HEK293 (cell line): ENCODE data around the gene ZNF506.

Experiments used
- ATF2 ChIP-seq: fragments of 450-650 bp; formaldehyde crosslinking; IDR thresholded peaks from 2 replicates; pipeline ENCODE4 v1.5.1; 2016; ENCODE audit warnings: missing biosample characterization, missing genetic modification characterization, low read depth
- CTCF ChIP-seq: fragments of 450-650 bp; formaldehyde crosslinking; IDR thresholded peaks from 2 replicates; pipeline ENCODE4 v1.5.1; 2016; ENCODE audit warnings: missing biosample characterization, missing genetic modification characterization
- ELK4 ChIP-seq: IDR thresholded peaks from 2 replicates; pipeline ENCODE4 v1.6.1; 2011; ENCODE audit warnings: mild to moderate bottlenecking, low read depth, low read length, borderline replicate concordance
- KLF17 ChIP-seq: fragments of 450-650 bp; formaldehyde crosslinking; IDR thresholded peaks from 2 replicates; pipeline ENCODE4 v1.5.1; 2016; ENCODE audit warnings: missing biosample characterization, missing genetic modification characterization
- MYNN ChIP-seq: fragments of 450-650 bp; formaldehyde crosslinking; IDR thresholded peaks from 2 replicates; pipeline ENCODE4 v1.5.1; 2016; ENCODE audit warnings: missing biosample characterization, missing genetic modification characterization, borderline replicate concordance
- PATZ1 ChIP-seq: fragments of 450-650 bp; formaldehyde crosslinking; IDR thresholded peaks from 2 replicates; pipeline ENCODE4 v1.5.1; 2016; ENCODE audit warnings: missing biosample characterization, missing genetic modification characterization
- ZBTB1 ChIP-seq: fragments of 450-650 bp; formaldehyde crosslinking; IDR thresholded peaks from 2 replicates; pipeline ENCODE4 v1.5.1; 2016; ENCODE audit warnings: missing biosample characterization, missing genetic modification characterization
- ZNF391 ChIP-seq: fragments of 450-650 bp; formaldehyde crosslinking; IDR thresholded peaks from 2 replicates; pipeline ENCODE4 v1.5.1; 2016; ENCODE audit warnings: low read depth, missing biosample characterization, missing genetic modification characterization, borderline replicate concordance
- ZNF398 ChIP-seq: fragments of 450-650 bp; formaldehyde crosslinking; IDR thresholded peaks from 2 replicates; pipeline ENCODE4 v1.5.1; 2017; ENCODE audit warnings: missing biosample characterization, missing genetic modification characterization
- ZNF423 ChIP-seq: fragments of 450-650 bp; formaldehyde crosslinking; IDR thresholded peaks from 2 replicates; pipeline ENCODE4 v1.5.1; 2016; ENCODE audit warnings: missing biosample characterization, missing genetic modification characterization
- ZNF561 ChIP-seq: fragments of 450-650 bp; IDR thresholded peaks from 2 replicates; pipeline ENCODE4 v1.5.1; 2018; ENCODE audit warnings: missing biosample characterization, missing genetic modification characterization, borderline replicate concordance
- ZNF707 ChIP-seq: fragments of 450-650 bp; formaldehyde crosslinking; IDR thresholded peaks from 2 replicates; pipeline ENCODE4 v1.5.1; 2016; ENCODE audit warnings: missing biosample characterization, missing genetic modification characterization

- no peak for TF ChIP-seq ZNF398
- no peak for TF ChIP-seq ZNF707 (tag by site-specific recombination)
- no peak for TF ChIP-seq ZNF391 (tag by site-specific recombination)
- no peak for TF ChIP-seq CTCF (tag by site-specific recombination)
- TF ChIP-seq ZNF561 (tag by site-specific recombination) = no peak
- no peak for TF ChIP-seq PATZ1 (tag by site-specific recombination)
- TF ChIP-seq ZBTB1 (tag by site-specific recombination) = no peak
- no peak for TF ChIP-seq KLF17
- no peak for TF ChIP-seq ZNF423
- TF ChIP-seq ELK4 = no peak
- no peak for TF ChIP-seq ATF2
- TF ChIP-seq MYNN (tag by site-specific recombination) = no peak
These were observed 16.1 kb downstream of the ZNF506 start for GRCh38 chr19:19805480-19805879.
